ENCODE data around the gene PDE1A.

- TF ChIP-seq CTCF (IDR thresholded peaks at IDR 0.05) (no peak), POLR2A (IDR thresholded peaks at IDR 0.05) (no peak)
Measured at GRCh38 chr2:182210669-182211068, 216.2 kb downstream of the PDE1A start.

Data from thyroid gland (tissue), 4 donors.